ENCODE data around the gene ACTN4.
"Not testable (repeated sequence)": the region's sequence is repeated elsewhere in the genome, so short reads cannot be mapped to it uniquely, and the experiment has no call there.

Gene ACTN4
- 167 to 326 reads per million in 2 donors for total RNA-seq

- peak; percentile 100 for DNase-seq
Observed at GRCh38 chr19:38647368-38647965, at the start of gene ACTN4. TSS of gene ACTN4 (plus strand) at chr19:38647649. CDS start at chr19:38647746, 97 bp downstream.

- DNase-seq: no peak
Observed at GRCh38 chr19:38599722-38600121, 47.7 kb upstream of the ACTN4 start.

- not testable (repeated sequence) for DNase-seq
Observed at GRCh38 chr19:38602856-38603255, 44.6 kb upstream of the ACTN4 start.

GRCh38 chr19:38606131-38606530 is 41.3 kb upstream of the ACTN4 start:
- no peak for DNase-seq

GRCh38 chr19:38614289-38614688 is 33.2 kb upstream of the ACTN4 start:
- DNase-seq: no peak

GRCh38 chr19:38615007-38615581 is 32.4 kb upstream of the ACTN4 start:
- DNase-seq: no peak

GRCh38 chr19:38616265-38616664 is 31.2 kb upstream of the ACTN4 start:
- DNase-seq: no peak

GRCh38 chr19:38617283-38617763 is 30.1 kb upstream of the ACTN4 start:
- DNase-seq: no peak

- peak; percentile 40 for DNase-seq
Observed at GRCh38 chr19:38617764-38618589, 29.5 kb upstream of the ACTN4 start, which contains the start of gene MAP4K1. TSS of gene MAP4K1 (minus strand) at chr19:38617953. CDS start at chr19:38617895, 58 bp downstream.

- peak; percentile 95 for DNase-seq
Observed at GRCh38 chr19:38618590-38619360, 28.7 kb upstream of the ACTN4 start, which contains the start of gene EIF3K. TSS of gene EIF3K (plus strand) at chr19:38619188. CDS start at chr19:38619269, 81 bp downstream.

- no peak for DNase-seq
Observed at GRCh38 chr19:38619361-38620174, 27.9 kb upstream of the ACTN4 start.

GRCh38 chr19:38624822-38625221 is 22.6 kb upstream of the ACTN4 start:
- DNase-seq: no peak

GRCh38 chr19:38626401-38626800 is 21.0 kb upstream of the ACTN4 start:
- DNase-seq: no peak

GRCh38 chr19:38629568-38629967 is 17.9 kb upstream of the ACTN4 start:
- no peak for DNase-seq

GRCh38 chr19:38631301-38631700 is 16.1 kb upstream of the ACTN4 start:
- DNase-seq: not testable (repeated sequence)

- not testable (repeated sequence) for DNase-seq
Observed at GRCh38 chr19:38631811-38632475, 15.5 kb upstream of the ACTN4 start.

GRCh38 chr19:38632476-38633213 is 14.8 kb upstream of the ACTN4 start:
- no peak for DNase-seq

GRCh38 chr19:38634757-38635482 is 12.5 kb upstream of the ACTN4 start:
- DNase-seq: no peak
